ENCODE data around the gene COMMD4. TPM values are rescaled to one million over a fixed set of nuclear protein-coding genes. Genes with fewer than 3 reads are reported as not detected.
A peak's percentile ranks its signal among the peaks of the same experiment; 100 is the strongest.
"Not testable (repeated sequence)": the region's sequence is repeated elsewhere in the genome, so short reads cannot be mapped to it uniquely, and the experiment has no call there.

The COMMD4 gene
- total and polyA plus RNA-seq, 5 donors, result 33.7 to 52.1 (median 39.2) TPM

- no peak for DNase-seq
- H3K27ac ChIP-seq (ENCODE audit: low read length), result no peak overlapping the region
- peaks cover 9% of the 10 kb centered on the region for H3K4me1 ChIP-seq (ENCODE audit: control insufficient read depth, insufficient read depth, low read length)
- WGBS, result 95% methylated on average over 3 of the region's 3 CpGs
- intact Hi-C loops (cut with DNase I), result no loop called here
- ATAC-seq, result no peak
- H3K9me3 ChIP-seq (ENCODE audit: control insufficient read depth, low read length), result no peaks in the 10 kb centered on the region
- H3K4me3 ChIP-seq (ENCODE audit: low read length), result no peak overlapping the region
- H3K27me3 ChIP-seq (ENCODE audit: control insufficient read depth, insufficient read depth), result no peaks in the 10 kb centered on the region
Measured at GRCh38 chr15:75366163-75366562, 30.3 kb downstream of the COMMD4 start.

- no peaks in the 10 kb centered on the region for H3K27me3 ChIP-seq (ENCODE audit: control insufficient read depth, insufficient read depth)
- ATAC-seq (no peak), DNase-seq (no peak)
- H3K27ac ChIP-seq (ENCODE audit: low read length), result no peak overlapping the region
- H3K9me3 ChIP-seq (ENCODE audit: control insufficient read depth, low read length), result no peaks in the 10 kb centered on the region
- no peak overlapping the region for H3K4me3 ChIP-seq (ENCODE audit: low read length)
- peaks cover 9% of the 10 kb centered on the region for H3K4me1 ChIP-seq (ENCODE audit: control insufficient read depth, insufficient read depth, low read length)
- intact Hi-C loops (cut with DNase I), result no loop called here
Measured at GRCh38 chr15:75367006-75367405, 31.1 kb downstream of the COMMD4 start.

- H3K27me3 ChIP-seq (ENCODE audit: control insufficient read depth, insufficient read depth), result no peaks in the 10 kb centered on the region
- DNase-seq, result no peak
- no peaks in the 10 kb centered on the region for H3K9me3 ChIP-seq (ENCODE audit: control insufficient read depth, low read length)
- no peak overlapping the region for H3K27ac ChIP-seq (ENCODE audit: low read length)
- 37% methylated on average over 7 of the region's 7 CpGs for WGBS
- H3K4me1 ChIP-seq (ENCODE audit: control insufficient read depth, insufficient read depth, low read length), result peaks cover 9% of the 10 kb centered on the region
- H3K4me3 ChIP-seq (ENCODE audit: low read length), result peak overlapping the region; percentile 90
- no peak for ATAC-seq
- intact Hi-C loops (cut with DNase I), result no loop called here
Measured at GRCh38 chr15:75367406-75367912, 31.6 kb downstream of the COMMD4 start.

GRCh38 chr15:75367913-75368688, 32.2 kb downstream of the COMMD4 start, which contains the start of gene MAN2C1:
Gene MAN2C1, minus strand, starts transcription at chr15:75368607. Its CDS starts 24 bp downstream, at chr15:75368583.
- Histone ChIP-seq H3K4me3 (ENCODE audit: low read length) (peak within 1 kb of the TSS; percentile 90), H3K27me3 (ENCODE audit: control insufficient read depth, insufficient read depth) (no peaks in the 10 kb centered on the region), H3K4me1 (ENCODE audit: control insufficient read depth, insufficient read depth, low read length) (peaks cover 9% of the 10 kb centered on the region), H3K9me3 (ENCODE audit: control insufficient read depth, low read length) (no peaks in the 10 kb centered on the region), H3K27ac (ENCODE audit: low read length) (peak within 1 kb of the TSS; percentile 98)
- ATAC-seq (peak; percentile 96 to 97), DNase-seq (peak; percentile 97 to 98 (median 98))
- whole genome bisulfite sequencing, result under 1% methylated on average over 67 of the region's 67 CpGs
- intact Hi-C loops (cut with DNase I), result no loop called here

- no peak for DNase-seq
- Histone ChIP-seq H3K4me1 (ENCODE audit: control insufficient read depth, insufficient read depth, low read length) (peaks cover 9% of the 10 kb centered on the region), H3K27ac (ENCODE audit: low read length) (peak overlapping the region; percentile 98), H3K4me3 (ENCODE audit: low read length) (peak overlapping the region; percentile 90), H3K27me3 (ENCODE audit: control insufficient read depth, insufficient read depth) (no peaks in the 10 kb centered on the region), H3K9me3 (ENCODE audit: control insufficient read depth, low read length) (no peaks in the 10 kb centered on the region)
- intact Hi-C loops (cut with DNase I), result no loop called here
- WGBS, result 6% methylated on average over 23 of the region's 23 CpGs
- ATAC-seq, result peak; percentile 1 to 5
Measured at GRCh38 chr15:75368689-75369239, 32.9 kb downstream of the COMMD4 start.

GRCh38 chr15:75369897-75370581, 34.2 kb downstream of the COMMD4 start:
- H3K4me1 ChIP-seq (ENCODE audit: control insufficient read depth, insufficient read depth, low read length), result peaks cover 9% of the 10 kb centered on the region
- no peak for ATAC-seq
- intact Hi-C loops (cut with DNase I), result no loop called here

GRCh38 chr15:75371486-75371885, 35.6 kb downstream of the COMMD4 start:
- WGBS, result 78% methylated on average over 1 of the region's 1 CpG
- Histone ChIP-seq H3K9me3 (ENCODE audit: control insufficient read depth, low read length) (no peaks in the 10 kb centered on the region), H3K4me1 (ENCODE audit: control insufficient read depth, insufficient read depth, low read length) (peaks cover 9% of the 10 kb centered on the region), H3K27ac (ENCODE audit: low read length) (no peak overlapping the region), H3K4me3 (ENCODE audit: low read length) (no peak overlapping the region), H3K27me3 (ENCODE audit: control insufficient read depth, insufficient read depth) (no peaks in the 10 kb centered on the region)
- ATAC-seq (no peak), DNase-seq (no peak)
- intact Hi-C loops (cut with DNase I), result no loop called here

More at GRCh38 chr15:75369897-75370581, 34.2 kb downstream of the COMMD4 start:
- H3K4me3 ChIP-seq (ENCODE audit: low read length), result no peak overlapping the region
- no peaks in the 10 kb centered on the region for H3K27me3 ChIP-seq (ENCODE audit: control insufficient read depth, insufficient read depth)
- no peak overlapping the region for H3K27ac ChIP-seq (ENCODE audit: low read length)
- WGBS, result 96% methylated on average over 7 of the region's 7 CpGs
- DNase-seq, result no peak
- no peaks in the 10 kb centered on the region for H3K9me3 ChIP-seq (ENCODE audit: control insufficient read depth, low read length)

- H3K27me3 ChIP-seq (ENCODE audit: control insufficient read depth, insufficient read depth), result no peaks in the 10 kb centered on the region
- H3K4me1 ChIP-seq (ENCODE audit: control insufficient read depth, insufficient read depth, low read length), result peaks cover 9% of the 10 kb centered on the region
- ATAC-seq (no peak), DNase-seq (no peak)
- no peak overlapping the region for H3K4me3 ChIP-seq (ENCODE audit: low read length)
- H3K9me3 ChIP-seq (ENCODE audit: control insufficient read depth, low read length), result no peaks in the 10 kb centered on the region
- H3K27ac ChIP-seq (ENCODE audit: low read length), result no peak overlapping the region
- WGBS, result 96% methylated on average over 11 of the region's 11 CpGs
- intact Hi-C loops (cut with DNase I), result no loop called here
Measured at GRCh38 chr15:75371901-75372688, 36.2 kb downstream of the COMMD4 start.

- Histone ChIP-seq H3K27me3 (ENCODE audit: control insufficient read depth, insufficient read depth) (no peaks in the 10 kb centered on the region), H3K4me3 (ENCODE audit: low read length) (no peak overlapping the region), H3K9me3 (ENCODE audit: control insufficient read depth, low read length) (no peaks in the 10 kb centered on the region), H3K27ac (ENCODE audit: low read length) (no peak overlapping the region), H3K4me1 (ENCODE audit: control insufficient read depth, insufficient read depth, low read length) (no peaks in the 10 kb centered on the region)
- WGBS, result 91% methylated on average over 4 of the region's 4 CpGs
- DNase-seq (no peak), ATAC-seq (no peak)
- intact Hi-C loops (cut with DNase I), result no loop called here
Measured at GRCh38 chr15:75380773-75381172, 44.9 kb downstream of the COMMD4 start.

GRCh38 chr15:75383986-75384385, 48.1 kb downstream of the COMMD4 start:
- H3K27me3 ChIP-seq (ENCODE audit: control insufficient read depth, insufficient read depth); intact Hi-C loops (cut with DNase I); H3K4me1 ChIP-seq (ENCODE audit: control insufficient read depth, insufficient read depth, low read length); H3K9me3 ChIP-seq (ENCODE audit: control insufficient read depth, low read length); ATAC-seq; H3K4me3 ChIP-seq (ENCODE audit: low read length); DNase-seq; H3K27ac ChIP-seq (ENCODE audit: low read length): not testable (repeated sequence)
- 94% methylated on average over 5 of the region's 5 CpGs for WGBS

Data from right cardiac atrium (tissue), 5 donors.